Hepatocyte (in vitro differentiated cells): ENCODE results near the gene GPR89A. TPM values are rescaled to one million over a fixed set of nuclear protein-coding genes. Genes with fewer than 3 reads are reported as not detected.

ENCODE experiments used
- DNase-seq: peaks from one replicate; pipeline ENCODE4 v3.0.0-alpha.2; 2016; ENCODE audit warnings: low spot score
- H2AFZ ChIP-seq: fragments of 200-600 bp; sonication (generic); 2 replicates; pipeline ENCODE4 v1.6.0; 2016; ENCODE audit warnings: antibody characterized with exemption, mild to moderate bottlenecking
- H3K27ac ChIP-seq: fragments of 200-600 bp; sonication (generic); 2 replicates; pipeline ENCODE4 v1.5.1; 2016; ENCODE audit warnings: mild to moderate bottlenecking
- H3K27me3 ChIP-seq: fragments of 200-600 bp; sonication (generic); 2 replicates; pipeline ENCODE4 v1.6.1; 2016
- H3K36me3 ChIP-seq: fragments of 200-600 bp; sonication (generic); replicated peaks from 2 replicates; pipeline ENCODE4 v1.5.1; 2016; ENCODE audit warnings: low read depth; ENCODE audit not compliant: insufficient read depth
- H3K4me1 ChIP-seq: fragments of 200-600 bp; sonication (generic); 2 replicates; pipeline ENCODE4 v1.5.1; 2016; ENCODE audit warnings: mild to moderate bottlenecking, moderate library complexity; ENCODE audit not compliant: insufficient read depth
- H3K4me2 ChIP-seq: fragments of 200-600 bp; sonication (generic); 2 replicates; pipeline ENCODE4 v1.6.0; 2016
- H3K4me3 ChIP-seq: fragments of 200-600 bp; sonication (generic); 2 replicates; pipeline ENCODE4 v1.5.1; 2016; ENCODE audit warnings: mild to moderate bottlenecking
- H3K79me2 ChIP-seq: fragments of 200-600 bp; sonication (generic); 2 replicates; pipeline ENCODE4 v1.6.0; 2017; ENCODE audit warnings: mild to moderate bottlenecking
- H3K9me2 ChIP-seq: fragments of 200-600 bp; sonication (generic); replicated peaks from 2 replicates; pipeline ENCODE4 v1.6.0; 2017; ENCODE audit warnings: mild to moderate bottlenecking; ENCODE audit not compliant: insufficient read depth
- H3K9me3 ChIP-seq: fragments of 200-600 bp; sonication (generic); 2 replicates; pipeline ENCODE4 v1.5.1; 2016; ENCODE audit warnings: low read depth, mild to moderate bottlenecking
- H4K20me1 ChIP-seq: fragments of 200-600 bp; sonication (generic); 2 replicates; pipeline ENCODE4 v1.6.0; 2016; ENCODE audit warnings: mild to moderate bottlenecking; ENCODE audit not compliant: insufficient read depth, poor library complexity, severe bottlenecking
- CTCF ChIP-seq: fragments of 200-600 bp; sonication (generic); IDR thresholded peaks from 2 replicates; pipeline ENCODE4 v1.5.1; 2016; ENCODE audit warnings: antibody characterized with exemption, mild to moderate bottlenecking; ENCODE audit not compliant: poor library complexity
- EZH2 ChIP-seq: fragments of 200-600 bp; sonication (generic); IDR thresholded peaks from 2 replicates; pipeline ENCODE4 v1.6.1; 2016; ENCODE audit warnings: antibody characterized with exemption, mild to moderate bottlenecking, borderline replicate concordance
- EZH2phosphoT487 ChIP-seq: fragments of 200-600 bp; sonication (generic); IDR thresholded peaks from one replicate; pipeline ENCODE4 v1.6.1; 2018; ENCODE audit warnings: antibody characterized with exemption, mild to moderate bottlenecking, low read depth, moderate library complexity; ENCODE audit not compliant: unreplicated experiment, severe bottlenecking
- WGBS: methylation state at CpG from one replicate; pipeline ENCODE4 v1.1.6; 2016; ENCODE audit warnings: low lambda C conversion rate; ENCODE audit errors: missing lambda C conversion rate; 5-methylcytosine and 5-hydroxymethylcytosine counted together
- polyA plus RNA-seq: library from polyadenylated mRNA; unstranded; fragments of >200 nt; fragmentation: Nextera tagmentation; extraction: Ambion mirVana; gene quantifications from 2 replicates; pipeline ENCODE4 v1.2.1, GENCODE V29; 2016
- total RNA-seq: library from RNA; depleted of rRNA; stranded (reverse); fragments of >200 nt; gene quantifications from 2 replicates; pipeline ENCODE4 v1.2.3, GENCODE V29; 2014

Gene GPR89A
- total and polyA plus RNA-seq, 2 experiments from 2014 or later = 29.5 to 39.7 TPM

DNA sequence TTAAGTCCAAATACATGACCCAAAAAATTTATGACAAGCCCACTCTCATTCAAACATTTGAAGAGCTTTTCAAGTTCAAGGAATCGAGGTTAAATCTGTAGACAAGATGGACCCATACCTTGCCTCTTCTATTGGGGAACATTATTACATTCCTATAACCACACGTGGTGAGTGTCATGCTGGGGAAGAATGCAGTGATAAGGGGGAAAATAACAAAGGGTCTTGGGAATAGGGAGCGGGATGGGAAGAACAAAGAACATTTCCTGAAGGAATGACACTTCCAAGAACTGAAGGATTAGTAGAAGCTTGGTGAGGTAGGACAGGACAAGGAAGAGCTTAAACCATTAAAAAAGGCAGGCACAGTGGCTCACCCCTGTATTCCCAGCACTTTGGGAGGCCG lies 80.5 kb downstream of the GPR89A start:
- no peaks in the 10 kb centered on the region for H3K27me3 ChIP-seq
- no peak overlapping the region for H3K27ac ChIP-seq
- no peak overlapping the region for H2AFZ ChIP-seq
- H4K20me1 ChIP-seq = no peaks in the 10 kb centered on the region
- no peaks in the 10 kb centered on the region for H3K36me3 ChIP-seq
- no peak for TF ChIP-seq EZH2phosphoT487
- TF ChIP-seq EZH2 = no peak
- no peak for TF ChIP-seq CTCF
- DNase-seq = no peak
- no peaks in the 10 kb centered on the region for H3K9me3 ChIP-seq
- no peaks in the 10 kb centered on the region for H3K79me2 ChIP-seq
- H3K9me2 ChIP-seq = no peaks in the 10 kb centered on the region
- peaks cover 5% of the 10 kb centered on the region for H3K4me1 ChIP-seq
- no peak overlapping the region for H3K4me3 ChIP-seq
- H3K4me2 ChIP-seq = no peak overlapping the region
- WGBS = 77% methylated on average over 4 of the region's 4 CpGs

DNA sequence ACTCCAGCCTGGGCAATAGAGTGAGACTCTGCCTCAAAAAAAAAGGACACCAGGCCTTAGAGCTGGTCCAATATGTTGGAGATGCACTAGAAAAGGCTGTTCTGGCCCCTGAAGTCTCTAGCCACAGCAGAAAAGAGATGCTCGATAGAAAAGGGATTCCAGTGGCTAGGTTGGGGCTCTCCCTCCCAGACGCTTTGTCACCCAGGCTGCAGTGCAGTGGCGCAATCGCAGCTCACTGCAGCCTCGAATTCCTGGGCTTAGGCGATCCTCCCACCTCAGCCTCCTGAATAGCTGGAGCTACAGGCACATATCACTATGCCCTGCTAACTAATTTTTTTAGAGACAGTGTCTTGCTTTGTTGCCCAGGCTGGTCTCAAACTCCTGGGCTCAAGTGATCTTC lies 81.1 kb downstream of the GPR89A start:
- Histone ChIP-seq H3K4me3 (no peak overlapping the region), H2AFZ (no peak overlapping the region), H3K4me2 (no peak overlapping the region), H3K79me2 (no peaks in the 10 kb centered on the region), H3K4me1 (peaks cover 5% of the 10 kb centered on the region), H3K27me3 (no peaks in the 10 kb centered on the region), H4K20me1 (no peaks in the 10 kb centered on the region), H3K9me3 (no peaks in the 10 kb centered on the region), H3K27ac (no peak overlapping the region), H3K9me2 (no peaks in the 10 kb centered on the region), H3K36me3 (no peaks in the 10 kb centered on the region)
- WGBS = 92% methylated on average over 6 of the region's 6 CpGs
- TF ChIP-seq EZH2phosphoT487 = no peak
- TF ChIP-seq CTCF = no peak
- no peak for TF ChIP-seq EZH2
- no peak for DNase-seq

GRCh38 chr1:145689922-145690321 lies 82.1 kb downstream of the GPR89A start:
- H3K4me1 ChIP-seq = peaks cover 5% of the 10 kb centered on the region
- no peaks in the 10 kb centered on the region for H3K9me2 ChIP-seq
- 93% methylated on average over 6 of the region's 6 CpGs for WGBS
- TF ChIP-seq EZH2phosphoT487 (no peak), EZH2 (no peak), CTCF (no peak)
- no peaks in the 10 kb centered on the region for H3K79me2 ChIP-seq
- no peak overlapping the region for H2AFZ ChIP-seq
- no peaks in the 10 kb centered on the region for H3K27me3 ChIP-seq
- no peak overlapping the region for H3K27ac ChIP-seq
- DNase-seq = no peak
- H3K4me3 ChIP-seq = no peak overlapping the region
- no peaks in the 10 kb centered on the region for H3K9me3 ChIP-seq
- no peaks in the 10 kb centered on the region for H4K20me1 ChIP-seq
- no peaks in the 10 kb centered on the region for H3K36me3 ChIP-seq
- no peak overlapping the region for H3K4me2 ChIP-seq
